Measurements from ENCODE around the gene CLDN14.

The CLDN14 gene

DNA sequence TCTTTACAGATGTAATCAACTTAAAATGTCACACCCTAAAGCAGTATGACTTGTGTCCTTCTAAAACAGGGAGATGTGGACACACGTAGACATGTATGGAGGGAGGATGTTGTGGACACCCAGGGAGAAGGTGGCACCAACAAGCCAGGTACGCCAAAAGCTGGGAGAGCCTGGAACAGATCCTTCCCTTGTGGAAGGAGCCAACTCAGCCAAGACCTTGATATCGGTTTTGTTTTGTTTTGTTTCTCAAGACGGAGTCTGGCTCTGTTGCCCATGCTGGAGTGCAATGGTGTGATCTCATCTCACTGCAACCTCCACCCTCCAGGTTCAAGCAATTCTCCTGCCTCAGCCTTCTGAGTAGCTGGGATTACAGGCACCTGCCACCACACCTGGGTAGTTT lies 49.1 kb downstream of the CLDN14 start:
- Histone ChIP-seq H2BK120ac (ENCODE audit: low read depth, low read length) (no peak overlapping the region), H3K4me1 (ENCODE audit: control insufficient read depth, low read depth, low read length) (no peaks in the 10 kb centered on the region), H3K56ac (ENCODE audit: low read length) (no peak overlapping the region), H3K79me2 (ENCODE audit: control insufficient read depth, insufficient read depth, low read length) (no peaks in the 10 kb centered on the region), H2AK5ac (ENCODE audit: low read length) (no peak overlapping the region), H3K18ac (ENCODE audit: low read length) (no peak overlapping the region), H2BK15ac (replicated peaks; ENCODE audit: low read depth) (no peak overlapping the region), H3K79me1 (ENCODE audit: low read length) (no peaks in the 10 kb centered on the region), H3K27ac (ENCODE audit: low read depth, low read length) (no peak overlapping the region), H3K27me3 (ENCODE audit: insufficient read depth, low read length, poor library complexity) (no peaks in the 10 kb centered on the region), H3K4ac (ENCODE audit: low read depth, low read length) (no peak overlapping the region), H3K4me2 (ENCODE audit: low read length) (no peak overlapping the region), H4K8ac (ENCODE audit: low read depth, low read length) (no peak overlapping the region), H2BK5ac (ENCODE audit: low read length) (no peak overlapping the region), H4K5ac (ENCODE audit: low read length) (no peak overlapping the region), H3K9ac (ENCODE audit: low read length) (no peak overlapping the region), H3K23ac (ENCODE audit: low read length) (no peak overlapping the region), H3K36me3 (ENCODE audit: control insufficient read depth, insufficient read depth, low read length) (no peaks in the 10 kb centered on the region), H3K4me3 (ENCODE audit: low read length) (no peak overlapping the region)
- no peak for DNase-seq
- no CpG with 5 or more reads among the region's 4 CpGs for WGBS (ENCODE audit: extremely low coverage, insufficient coverage, low lambda C conversion rate)

DNA sequence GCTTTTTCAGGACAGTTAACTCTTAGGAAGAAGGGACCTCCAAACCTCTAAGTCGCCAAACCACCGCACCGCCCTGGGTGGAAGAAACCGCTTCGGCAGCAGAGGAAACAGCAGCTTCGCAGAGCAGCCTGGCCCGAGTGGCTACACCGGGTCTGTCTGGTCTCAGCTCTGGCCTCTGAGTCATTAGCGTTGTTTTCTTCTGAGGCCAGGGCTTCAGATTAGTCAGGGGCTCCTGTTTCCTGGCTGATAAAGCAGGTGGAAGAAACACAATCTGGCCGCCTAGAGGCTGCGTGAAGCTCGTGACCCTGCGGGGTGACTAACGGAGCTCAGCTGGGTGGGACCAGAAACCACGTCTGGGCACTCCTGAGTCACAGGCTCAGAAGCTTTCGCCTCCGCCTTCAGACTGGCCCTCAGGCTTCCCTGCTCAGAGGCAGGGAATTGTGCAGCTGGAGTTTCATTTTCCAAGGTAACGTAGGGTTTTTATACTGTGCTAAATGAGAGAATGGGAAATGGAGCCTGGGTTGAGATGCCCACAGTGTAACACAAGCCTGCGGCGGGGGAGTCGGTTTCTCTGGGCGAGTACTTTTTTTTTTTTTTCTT lies 49.9 kb downstream of the CLDN14 start:
- H4K8ac ChIP-seq (ENCODE audit: low read depth, low read length): no peak overlapping the region
- no peaks in the 10 kb centered on the region for H3K79me1 ChIP-seq (ENCODE audit: low read length)
- H3K27ac ChIP-seq (ENCODE audit: low read depth, low read length): peak overlapping the region; percentile 27
- no peak overlapping the region for H3K4ac ChIP-seq (ENCODE audit: low read depth, low read length)
- no peak overlapping the region for H2BK15ac ChIP-seq (replicated peaks; ENCODE audit: low read depth)
- no peaks in the 10 kb centered on the region for H3K4me1 ChIP-seq (ENCODE audit: control insufficient read depth, low read depth, low read length)
- H3K18ac ChIP-seq (ENCODE audit: low read length): peak overlapping the region; percentile 35
- peak; percentile 95 for DNase-seq
- no peaks in the 10 kb centered on the region for H3K36me3 ChIP-seq (ENCODE audit: control insufficient read depth, insufficient read depth, low read length)
- H3K23ac ChIP-seq (ENCODE audit: low read length): no peak overlapping the region
- no peak overlapping the region for H3K4me3 ChIP-seq (ENCODE audit: low read length)
- H3K79me2 ChIP-seq (ENCODE audit: control insufficient read depth, insufficient read depth, low read length): no peaks in the 10 kb centered on the region
- no peak overlapping the region for H2AK5ac ChIP-seq (ENCODE audit: low read length)
- no peak overlapping the region for H3K9ac ChIP-seq (ENCODE audit: low read length)
- no peak overlapping the region for H2BK5ac ChIP-seq (ENCODE audit: low read length)
- no peaks in the 10 kb centered on the region for H3K27me3 ChIP-seq (ENCODE audit: insufficient read depth, low read length, poor library complexity)
- H2BK120ac ChIP-seq (ENCODE audit: low read depth, low read length): no peak overlapping the region
- no CpG with 5 or more reads among the region's 22 CpGs for WGBS (ENCODE audit: extremely low coverage, insufficient coverage, low lambda C conversion rate)
- H4K5ac ChIP-seq (ENCODE audit: low read length): no peak overlapping the region
- peak overlapping the region; percentile 6 for H3K56ac ChIP-seq (ENCODE audit: low read length)
- no peak overlapping the region for H3K4me2 ChIP-seq (ENCODE audit: low read length)

DNA sequence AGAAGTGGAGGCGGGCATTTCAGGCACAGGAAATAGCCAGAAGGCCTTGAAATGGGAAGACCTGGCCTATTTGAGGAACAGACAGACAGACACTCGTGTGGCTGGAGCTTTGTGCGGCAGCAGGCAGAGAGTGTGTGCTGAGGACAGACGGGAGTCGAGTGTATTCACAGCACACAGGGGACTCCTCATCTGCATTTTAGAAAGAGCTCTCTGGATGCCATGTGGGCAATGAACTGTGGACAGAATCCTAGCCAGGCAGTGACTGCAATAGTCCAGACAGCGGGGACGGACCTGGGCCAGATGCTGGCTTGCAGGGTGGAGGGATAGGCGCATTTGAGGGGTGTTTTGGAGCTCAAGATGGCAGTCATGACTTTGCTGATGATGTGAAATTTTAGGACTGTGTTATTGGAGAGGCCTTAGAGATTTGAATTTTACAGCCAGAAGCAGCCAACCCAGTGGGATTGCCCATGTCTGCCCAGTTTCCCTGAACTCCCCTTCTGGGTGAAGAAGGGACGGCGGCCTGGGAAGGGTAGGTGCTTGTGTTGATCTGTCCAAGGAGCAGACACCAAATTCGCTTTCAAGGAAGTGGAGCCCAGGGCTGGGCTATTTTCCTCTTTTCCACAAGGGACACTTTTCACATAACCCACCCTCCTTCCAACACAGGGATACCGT lies 51.0 kb downstream of the CLDN14 start:
- no peak overlapping the region for H4K8ac ChIP-seq (ENCODE audit: low read depth, low read length)
- no peaks in the 10 kb centered on the region for H3K4me1 ChIP-seq (ENCODE audit: control insufficient read depth, low read depth, low read length)
- no peak overlapping the region for H3K27ac ChIP-seq (ENCODE audit: low read depth, low read length)
- no peaks in the 10 kb centered on the region for H3K79me1 ChIP-seq (ENCODE audit: low read length)
- H3K18ac ChIP-seq (ENCODE audit: low read length): no peak overlapping the region
- no peak overlapping the region for H2AK5ac ChIP-seq (ENCODE audit: low read length)
- WGBS (ENCODE audit: extremely low coverage, insufficient coverage, low lambda C conversion rate): no CpG with 5 or more reads among the region's 12 CpGs
- H2BK5ac ChIP-seq (ENCODE audit: low read length): no peak overlapping the region
- H3K79me2 ChIP-seq (ENCODE audit: control insufficient read depth, insufficient read depth, low read length): no peaks in the 10 kb centered on the region
- no peak overlapping the region for H3K9ac ChIP-seq (ENCODE audit: low read length)
- no peak overlapping the region for H2BK120ac ChIP-seq (ENCODE audit: low read depth, low read length)
- H3K4me2 ChIP-seq (ENCODE audit: low read length): no peak overlapping the region
- no peak overlapping the region for H3K23ac ChIP-seq (ENCODE audit: low read length)
- no peaks in the 10 kb centered on the region for H3K27me3 ChIP-seq (ENCODE audit: insufficient read depth, low read length, poor library complexity)
- no peak overlapping the region for H4K5ac ChIP-seq (ENCODE audit: low read length)
- H3K4me3 ChIP-seq (ENCODE audit: low read length): no peak overlapping the region
- H3K36me3 ChIP-seq (ENCODE audit: control insufficient read depth, insufficient read depth, low read length): no peaks in the 10 kb centered on the region
- H3K4ac ChIP-seq (ENCODE audit: low read depth, low read length): no peak overlapping the region
- no peak overlapping the region for H2BK15ac ChIP-seq (replicated peaks; ENCODE audit: low read depth)
- no peak for DNase-seq
- no peak overlapping the region for H3K56ac ChIP-seq (ENCODE audit: low read length)

DNA sequence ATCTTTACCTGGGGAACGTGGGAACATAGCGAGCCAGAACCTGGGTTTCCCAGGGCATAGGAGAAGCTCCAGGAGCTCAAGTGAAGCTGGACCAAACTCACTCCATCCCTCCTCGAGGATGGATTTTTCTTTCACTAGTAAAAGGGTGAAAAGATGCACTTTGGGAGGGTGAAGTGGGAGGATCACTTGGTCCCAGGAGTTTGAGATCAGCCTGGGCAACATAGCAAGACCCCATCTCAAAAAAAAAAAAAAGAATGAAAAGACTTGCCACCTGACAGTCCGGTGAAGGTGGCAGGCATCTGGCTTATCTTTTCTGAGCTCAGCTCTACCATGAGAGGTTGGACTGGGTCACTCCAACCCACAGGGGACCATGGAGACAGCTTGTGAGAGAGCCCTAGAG lies 52.4 kb downstream of the CLDN14 start:
- H3K36me3 ChIP-seq (ENCODE audit: control insufficient read depth, insufficient read depth, low read length): no peaks in the 10 kb centered on the region
- H3K4me2 ChIP-seq (ENCODE audit: low read length): no peak overlapping the region
- no peak overlapping the region for H3K27ac ChIP-seq (ENCODE audit: low read depth, low read length)
- DNase-seq: no peak
- H3K27me3 ChIP-seq (ENCODE audit: insufficient read depth, low read length, poor library complexity): no peaks in the 10 kb centered on the region
- H3K23ac ChIP-seq (ENCODE audit: low read length): no peak overlapping the region
- H3K4me1 ChIP-seq (ENCODE audit: control insufficient read depth, low read depth, low read length): peaks cover 6% of the 10 kb centered on the region
- no peak overlapping the region for H2BK120ac ChIP-seq (ENCODE audit: low read depth, low read length)
- H3K4ac ChIP-seq (ENCODE audit: low read depth, low read length): no peak overlapping the region
- no peak overlapping the region for H3K18ac ChIP-seq (ENCODE audit: low read length)
- no peaks in the 10 kb centered on the region for H3K79me2 ChIP-seq (ENCODE audit: control insufficient read depth, insufficient read depth, low read length)
- WGBS (ENCODE audit: extremely low coverage, insufficient coverage, low lambda C conversion rate): no CpG with 5 or more reads among the region's 4 CpGs
- H2BK15ac ChIP-seq (replicated peaks; ENCODE audit: low read depth): no peak overlapping the region
- no peak overlapping the region for H3K9ac ChIP-seq (ENCODE audit: low read length)
- no peak overlapping the region for H2AK5ac ChIP-seq (ENCODE audit: low read length)
- no peak overlapping the region for H3K56ac ChIP-seq (ENCODE audit: low read length)
- H4K5ac ChIP-seq (ENCODE audit: low read length): no peak overlapping the region
- no peak overlapping the region for H2BK5ac ChIP-seq (ENCODE audit: low read length)
- no peak overlapping the region for H4K8ac ChIP-seq (ENCODE audit: low read depth, low read length)
- H3K79me1 ChIP-seq (ENCODE audit: low read length): no peaks in the 10 kb centered on the region
- no peak overlapping the region for H3K4me3 ChIP-seq (ENCODE audit: low read length)

DNA sequence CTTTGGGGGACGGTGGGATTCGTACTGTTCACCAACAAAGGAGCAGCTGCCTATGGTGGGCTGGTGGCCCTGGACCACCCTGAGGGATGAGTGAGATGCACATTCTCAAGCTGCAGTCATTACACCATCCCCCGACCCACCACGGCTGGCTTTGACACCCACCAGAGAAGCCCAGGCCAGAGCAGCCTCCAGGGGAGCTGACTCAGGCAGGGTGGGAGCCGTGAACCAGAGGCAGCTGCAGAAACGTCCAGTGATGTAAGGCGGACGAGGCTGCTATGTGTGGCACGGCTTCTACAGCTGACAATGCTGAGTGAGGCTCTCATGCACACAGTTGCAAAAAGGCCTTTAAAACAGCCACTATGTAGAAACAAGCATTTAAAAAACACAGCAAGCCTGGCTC lies 54.6 kb downstream of the CLDN14 start:
- Histone ChIP-seq H3K4me3 (ENCODE audit: low read length) (no peak overlapping the region), H4K8ac (ENCODE audit: low read depth, low read length) (no peak overlapping the region), H3K27me3 (ENCODE audit: insufficient read depth, low read length, poor library complexity) (no peaks in the 10 kb centered on the region), H3K56ac (ENCODE audit: low read length) (no peak overlapping the region), H3K36me3 (ENCODE audit: control insufficient read depth, insufficient read depth, low read length) (no peaks in the 10 kb centered on the region), H2BK15ac (replicated peaks; ENCODE audit: low read depth) (no peak overlapping the region), H3K4ac (ENCODE audit: low read depth, low read length) (no peak overlapping the region), H3K4me1 (ENCODE audit: control insufficient read depth, low read depth, low read length) (peaks cover 7% of the 10 kb centered on the region), H3K9ac (ENCODE audit: low read length) (no peak overlapping the region), H3K18ac (ENCODE audit: low read length) (no peak overlapping the region), H2BK120ac (ENCODE audit: low read depth, low read length) (no peak overlapping the region), H4K5ac (ENCODE audit: low read length) (no peak overlapping the region), H3K79me2 (ENCODE audit: control insufficient read depth, insufficient read depth, low read length) (no peaks in the 10 kb centered on the region), H2BK5ac (ENCODE audit: low read length) (no peak overlapping the region), H3K4me2 (ENCODE audit: low read length) (no peak overlapping the region), H3K27ac (ENCODE audit: low read depth, low read length) (no peak overlapping the region), H3K79me1 (ENCODE audit: low read length) (no peaks in the 10 kb centered on the region), H3K23ac (ENCODE audit: low read length) (no peak overlapping the region), H2AK5ac (ENCODE audit: low read length) (no peak overlapping the region)
- no CpG with 5 or more reads among the region's 9 CpGs for WGBS (ENCODE audit: extremely low coverage, insufficient coverage, low lambda C conversion rate)
- DNase-seq: no peak

DNA sequence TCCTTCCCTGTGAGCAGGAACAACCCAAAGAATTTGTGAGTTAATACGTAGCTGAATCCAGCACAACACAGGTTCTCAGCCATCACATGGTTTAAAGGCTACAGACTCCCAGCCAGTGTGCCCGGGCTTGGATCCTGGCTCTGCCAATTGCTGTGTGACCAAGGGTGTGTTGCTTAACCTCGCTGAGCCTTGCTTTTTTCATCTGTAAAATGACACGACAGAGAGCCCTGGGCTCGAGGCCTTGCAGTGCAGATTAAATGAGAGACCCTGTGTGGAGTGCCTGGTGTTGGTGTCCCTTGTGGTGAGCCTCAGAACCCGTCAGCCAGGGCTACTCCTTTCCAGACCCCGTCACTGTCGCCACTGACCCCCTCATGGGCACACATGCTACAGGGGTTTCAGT lies 55.3 kb downstream of the CLDN14 start:
- DNase-seq: no peak

More for the DNA sequence above, 55.3 kb downstream of the CLDN14 start:
- H3K56ac ChIP-seq (ENCODE audit: low read length): no peak overlapping the region
- H3K4me3 ChIP-seq (ENCODE audit: low read length): no peak overlapping the region
- H3K4me2 ChIP-seq (ENCODE audit: low read length): no peak overlapping the region
- no peaks in the 10 kb centered on the region for H3K36me3 ChIP-seq (ENCODE audit: control insufficient read depth, insufficient read depth, low read length)
- H2BK5ac ChIP-seq (ENCODE audit: low read length): no peak overlapping the region
- no peak overlapping the region for H3K9ac ChIP-seq (ENCODE audit: low read length)
- H2AK5ac ChIP-seq (ENCODE audit: low read length): no peak overlapping the region
- no peak overlapping the region for H4K5ac ChIP-seq (ENCODE audit: low read length)
- no peaks in the 10 kb centered on the region for H3K79me1 ChIP-seq (ENCODE audit: low read length)
- no peak overlapping the region for H2BK15ac ChIP-seq (replicated peaks; ENCODE audit: low read depth)
- no peak overlapping the region for H2BK120ac ChIP-seq (ENCODE audit: low read depth, low read length)
- WGBS (ENCODE audit: extremely low coverage, insufficient coverage, low lambda C conversion rate): no CpG with 5 or more reads among the region's 8 CpGs
- H4K8ac ChIP-seq (ENCODE audit: low read depth, low read length): no peak overlapping the region
- H3K27ac ChIP-seq (ENCODE audit: low read depth, low read length): no peak overlapping the region
- H3K23ac ChIP-seq (ENCODE audit: low read length): no peak overlapping the region
- H3K18ac ChIP-seq (ENCODE audit: low read length): no peak overlapping the region
- H3K4me1 ChIP-seq (ENCODE audit: control insufficient read depth, low read depth, low read length): peaks cover 7% of the 10 kb centered on the region
- H3K27me3 ChIP-seq (ENCODE audit: insufficient read depth, low read length, poor library complexity): no peaks in the 10 kb centered on the region
- no peak overlapping the region for H3K4ac ChIP-seq (ENCODE audit: low read depth, low read length)
- no peaks in the 10 kb centered on the region for H3K79me2 ChIP-seq (ENCODE audit: control insufficient read depth, insufficient read depth, low read length)
